ENCODE measurements around the gene CXCL11. TPM values are rescaled to one million over a fixed set of nuclear protein-coding genes. Genes with fewer than 3 reads are reported as not detected.
"Not testable (repeated sequence)": the region's sequence is repeated elsewhere in the genome, so short reads cannot be mapped to it uniquely, and the experiment has no call there.

The CXCL11 gene
- total RNA-seq, 1 donor from 2014 or later, result not detected

DNA sequence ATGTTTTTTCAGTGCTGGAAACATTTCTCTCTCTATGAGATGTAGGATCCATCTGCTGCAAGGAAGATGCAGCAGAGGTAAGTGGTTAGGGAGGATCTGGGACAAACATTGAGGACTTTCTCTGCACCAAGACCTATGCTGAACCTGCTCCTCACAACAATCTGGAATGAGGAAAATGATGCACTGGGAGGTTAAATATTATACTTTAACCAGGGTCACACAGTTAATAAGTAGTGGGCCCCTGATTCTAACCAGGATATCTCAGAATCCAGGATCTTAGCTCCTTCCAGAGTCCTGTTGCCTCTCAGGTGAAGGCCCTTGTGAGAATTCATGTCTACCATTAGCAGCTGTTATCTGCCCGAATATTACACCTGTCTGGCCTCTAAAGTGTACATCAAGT, 35.6 kb downstream of the CXCL11 start:
- no peak for DNase-seq

DNA sequence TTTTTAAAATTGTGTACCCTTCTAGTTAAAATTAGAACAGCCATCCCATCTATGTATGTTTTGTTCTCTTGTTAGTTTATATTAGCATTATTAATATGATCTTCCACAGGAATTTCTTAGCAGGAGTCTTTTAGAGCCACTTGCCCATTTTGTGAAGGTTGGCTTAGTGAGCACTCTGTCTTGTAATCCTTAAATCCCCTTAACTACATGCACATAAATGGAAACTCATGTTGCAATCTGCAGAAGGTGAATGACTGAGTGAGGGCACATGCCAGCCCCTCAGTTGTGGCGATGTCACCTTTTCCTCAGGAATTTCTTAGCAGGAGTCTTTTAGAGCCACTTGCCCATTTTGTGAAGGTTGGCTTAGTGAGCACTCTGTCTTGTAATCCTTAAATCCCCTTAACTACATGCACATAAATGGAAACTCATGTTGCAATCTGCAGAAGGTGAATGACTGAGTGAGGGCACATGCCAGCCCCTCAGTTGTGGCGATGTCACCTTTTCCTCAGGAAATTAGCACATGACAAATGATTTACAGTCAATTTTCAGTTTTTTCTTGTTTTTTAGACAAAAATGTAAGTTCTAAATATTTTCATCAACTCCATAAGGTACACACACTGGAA, 37.2 kb downstream of the CXCL11 start:
- DNase-seq, result not testable (repeated sequence)

GRCh38 chr4:75997946-75998345, 37.9 kb downstream of the CXCL11 start:
- DNase-seq, result no peak

DNA sequence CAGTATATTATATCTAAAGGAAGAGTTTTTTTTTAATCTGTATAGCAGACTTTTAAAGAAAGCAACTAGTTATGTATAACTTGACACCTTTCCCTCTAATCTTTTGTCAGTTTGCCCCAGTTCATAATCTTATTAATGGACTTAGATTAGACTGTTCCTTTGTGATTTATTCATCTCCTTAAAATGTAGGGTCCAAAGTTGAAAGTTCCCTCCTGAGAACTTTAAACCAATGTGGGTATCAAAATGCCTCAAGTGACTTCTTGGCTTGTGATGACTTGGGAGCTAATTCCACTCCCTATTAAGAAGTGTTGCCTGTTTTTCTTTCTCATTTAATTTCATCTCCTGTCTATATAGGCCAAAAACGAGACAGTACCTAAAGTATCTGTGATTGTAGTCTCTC, 38.8 kb downstream of the CXCL11 start:
- no peak for DNase-seq

DNA sequence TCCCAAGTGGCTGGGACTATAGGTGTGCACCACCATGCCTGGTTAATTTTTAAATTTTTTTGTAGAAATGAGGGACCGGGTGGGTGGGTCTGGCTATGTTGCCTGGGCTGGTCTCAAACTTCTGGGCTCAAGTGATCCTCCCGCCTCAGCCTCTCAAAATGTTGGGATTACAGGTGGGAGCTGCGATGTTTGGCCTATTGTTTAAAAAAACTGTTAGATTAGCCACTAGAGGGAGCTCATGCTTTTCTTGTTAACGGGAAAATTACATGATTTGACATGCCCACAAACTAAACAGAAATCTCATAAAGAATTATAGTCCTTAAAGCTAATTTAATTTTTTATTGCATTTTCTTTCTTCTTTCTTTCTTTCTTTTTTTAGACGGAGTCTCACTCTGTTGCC, 40.1 kb downstream of the CXCL11 start:
- peak; percentile 79 for DNase-seq

GRCh38 chr4:75992462-75992861, 43.4 kb downstream of the CXCL11 start:
- no peak for DNase-seq

GRCh38 chr4:75989846-75990528, 45.9 kb downstream of the CXCL11 start:
- peak; percentile 14 for DNase-seq

GRCh38 chr4:75985116-75985515, 50.8 kb downstream of the CXCL11 start:
- DNase-seq, result no peak

Other genes with a start within 250 kb of the CXCL11 start
- 0.10 TPM for gene PPEF2, start 133.6 kb downstream of the CXCL11 start, total RNA-seq
- 33.4 TPM for gene NAAA, start 95.1 kb downstream of the CXCL11 start, total RNA-seq
- 27.9 TPM for gene SDAD1, start 45.1 kb downstream of the CXCL11 start, total RNA-seq
- not detected for gene CXCL9, start 28.6 kb downstream of the CXCL11 start, total RNA-seq
- gene CXCL10, start 12.6 kb downstream of the CXCL11 start, total RNA-seq, result not detected
- 28.1 TPM for gene ART3, start 38.6 kb upstream of the CXCL11 start, total RNA-seq
- gene NUP54, start 112.3 kb upstream of the CXCL11 start, total RNA-seq, result 58.5 TPM
- 181 TPM for gene SCARB2, start 177.8 kb upstream of the CXCL11 start, total RNA-seq
- 3.0 TPM for gene FAM47E, start 215.7 kb upstream of the CXCL11 start, total RNA-seq